ENCODE measurements around the gene TSHZ2.

DNA sequence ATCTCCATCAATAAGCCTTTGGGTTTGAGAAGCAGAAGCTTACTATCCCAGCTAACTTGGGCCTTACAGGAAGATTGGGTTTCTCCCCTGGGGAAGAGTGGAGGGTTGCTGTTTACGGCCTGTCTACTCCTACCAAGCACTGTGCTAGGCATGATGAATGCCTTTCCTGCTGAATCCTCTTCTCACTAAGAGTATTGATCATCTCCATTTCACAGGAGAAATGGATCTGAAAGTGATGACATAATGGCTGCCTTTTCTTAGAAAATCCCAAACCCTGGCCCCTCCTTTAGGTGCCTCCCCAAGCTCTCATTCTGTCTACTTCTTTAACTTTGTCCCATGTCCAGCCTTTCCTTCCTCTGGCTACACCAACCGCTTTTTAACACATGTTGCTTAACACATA, 66.1 kb downstream of the TSHZ2 start:
- TF ChIP-seq, protein P1, sequence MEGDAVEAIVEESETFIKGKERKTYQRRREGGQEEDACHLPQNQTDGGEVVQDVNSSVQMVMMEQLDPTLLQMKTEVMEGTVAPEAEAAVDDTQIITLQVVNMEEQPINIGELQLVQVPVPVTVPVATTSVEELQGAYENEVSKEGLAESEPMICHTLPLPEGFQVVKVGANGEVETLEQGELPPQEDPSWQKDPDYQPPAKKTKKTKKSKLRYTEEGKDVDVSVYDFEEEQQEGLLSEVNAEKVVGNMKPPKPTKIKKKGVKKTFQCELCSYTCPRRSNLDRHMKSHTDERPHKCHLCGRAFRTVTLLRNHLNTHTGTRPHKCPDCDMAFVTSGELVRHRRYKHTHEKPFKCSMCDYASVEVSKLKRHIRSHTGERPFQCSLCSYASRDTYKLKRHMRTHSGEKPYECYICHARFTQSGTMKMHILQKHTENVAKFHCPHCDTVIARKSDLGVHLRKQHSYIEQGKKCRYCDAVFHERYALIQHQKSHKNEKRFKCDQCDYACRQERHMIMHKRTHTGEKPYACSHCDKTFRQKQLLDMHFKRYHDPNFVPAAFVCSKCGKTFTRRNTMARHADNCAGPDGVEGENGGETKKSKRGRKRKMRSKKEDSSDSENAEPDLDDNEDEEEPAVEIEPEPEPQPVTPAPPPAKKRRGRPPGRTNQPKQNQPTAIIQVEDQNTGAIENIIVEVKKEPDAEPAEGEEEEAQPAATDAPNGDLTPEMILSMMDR (IDR thresholded peaks at IDR 0.05), result no peak
- TF ChIP-seq POLR2A (IDR thresholded peaks at IDR 0.05), result no peak

All from heart left ventricle (tissue), 13 donors.